Parathyroid adenoma (tissue), 2 donors: ENCODE measurements around the gene CHAC1.

Experiments used
- H2AFZ ChIP-seq: fragments of 300-600 bp; sonication (generic); one replicate; pipeline ENCODE4 v1.7.0; 2017; ENCODE audit warnings: antibody characterized with exemption, mild to moderate bottlenecking
- H3K27ac ChIP-seq: fragments of 300-600 bp; sonication (generic); one replicate; pipeline ENCODE4 v1.7.0; 2017
- H3K27me3 ChIP-seq: fragments of 300-600 bp; sonication (generic); one replicate; pipeline ENCODE4 v1.7.0; 2017; ENCODE audit warnings: low read length; ENCODE audit not compliant: control insufficient read depth, insufficient read depth
- H3K36me3 ChIP-seq: fragments of 300-600 bp; sonication (generic); one replicate; pipeline ENCODE4 v1.7.0; 2017; ENCODE audit warnings: low read length; ENCODE audit not compliant: control insufficient read depth, insufficient read depth
- H3K4me1 ChIP-seq: fragments of 300-600 bp; sonication (generic); one replicate; pipeline ENCODE4 v1.7.0; 2017; ENCODE audit warnings: control low read depth
- H3K4me2 ChIP-seq: fragments of 300-600 bp; sonication (generic); one replicate; pipeline ENCODE4 v1.7.0; 2017; ENCODE audit warnings: low read length
- H3K4me3 ChIP-seq: fragments of 300-600 bp; sonication (generic); one replicate; pipeline ENCODE4 v1.7.0; 2017; ENCODE audit warnings: low read depth, low read length
- H3K79me2 ChIP-seq: fragments of 300-600 bp; sonication (generic); one replicate; pipeline ENCODE4 v1.7.0; 2017; ENCODE audit warnings: control low read depth
- H3K9ac ChIP-seq: fragments of 300-600 bp; sonication (generic); one replicate; pipeline ENCODE4 v1.7.0; 2017; ENCODE audit warnings: mild to moderate bottlenecking
- H3K9me3 ChIP-seq: fragments of 300-600 bp; sonication (generic); one replicate; pipeline ENCODE4 v1.7.0; 2017; ENCODE audit warnings: low read length; ENCODE audit not compliant: control insufficient read depth
- CTCF ChIP-seq: fragments of 300-600 bp; sonication (generic); IDR thresholded peaks from one replicate; pipeline ENCODE4 v1.7.0; 2017; ENCODE audit warnings: antibody characterized with exemption, mild to moderate bottlenecking
- donor health status: primary hyperparathyroidism.

CHAC1 gene

GRCh38 chr15:40988156-40988555 is 34.9 kb downstream of the CHAC1 start:
- H3K36me3 ChIP-seq = no peaks in the 10 kb centered on the region
- H3K9ac ChIP-seq = no peak overlapping the region
- H3K9me3 ChIP-seq = no peaks in the 10 kb centered on the region
- no peak for TF ChIP-seq CTCF
- H3K4me1 ChIP-seq = no peaks in the 10 kb centered on the region
- no peaks in the 10 kb centered on the region for H3K79me2 ChIP-seq
- H2AFZ ChIP-seq = no peak overlapping the region
- no peak overlapping the region for H3K4me2 ChIP-seq
- no peak overlapping the region for H3K27ac ChIP-seq
- no peak overlapping the region for H3K4me3 ChIP-seq
- H3K27me3 ChIP-seq = no peaks in the 10 kb centered on the region

GRCh38 chr15:40990080-40990479 is 36.8 kb downstream of the CHAC1 start:
- no peak overlapping the region for H2AFZ ChIP-seq
- no peaks in the 10 kb centered on the region for H3K36me3 ChIP-seq
- no peaks in the 10 kb centered on the region for H3K9me3 ChIP-seq
- no peaks in the 10 kb centered on the region for H3K79me2 ChIP-seq
- TF ChIP-seq CTCF = no peak
- H3K4me2 ChIP-seq = no peak overlapping the region
- no peaks in the 10 kb centered on the region for H3K4me1 ChIP-seq
- no peak overlapping the region for H3K4me3 ChIP-seq
- no peak overlapping the region for H3K9ac ChIP-seq
- no peaks in the 10 kb centered on the region for H3K27me3 ChIP-seq
- no peak overlapping the region for H3K27ac ChIP-seq

GRCh38 chr15:40990789-40991188 is 37.5 kb downstream of the CHAC1 start:
- H3K79me2 ChIP-seq = no peaks in the 10 kb centered on the region

GRCh38 chr15:40991355-40991754 is 38.1 kb downstream of the CHAC1 start:
- no peak overlapping the region for H3K9ac ChIP-seq
- no peaks in the 10 kb centered on the region for H3K36me3 ChIP-seq
- no peak overlapping the region for H3K27ac ChIP-seq
- no peak overlapping the region for H2AFZ ChIP-seq
- no peak overlapping the region for H3K4me3 ChIP-seq
- H3K4me1 ChIP-seq = no peaks in the 10 kb centered on the region
- TF ChIP-seq CTCF = no peak
- H3K9me3 ChIP-seq = no peaks in the 10 kb centered on the region
- no peaks in the 10 kb centered on the region for H3K79me2 ChIP-seq
- no peak overlapping the region for H3K4me2 ChIP-seq
- H3K27me3 ChIP-seq = no peaks in the 10 kb centered on the region

More at GRCh38 chr15:40990789-40991188, 37.5 kb downstream of the CHAC1 start:
- Histone ChIP-seq H3K4me1 (no peaks in the 10 kb centered on the region), H3K9me3 (no peaks in the 10 kb centered on the region), H3K4me3 (no peak overlapping the region), H3K27ac (no peak overlapping the region), H3K36me3 (no peaks in the 10 kb centered on the region), H3K9ac (no peak overlapping the region), H2AFZ (no peak overlapping the region), H3K4me2 (no peak overlapping the region), H3K27me3 (no peaks in the 10 kb centered on the region)
- no peak for TF ChIP-seq CTCF

- no peak overlapping the region for H3K9ac ChIP-seq
- TF ChIP-seq CTCF = no peak
- H3K9me3 ChIP-seq = no peaks in the 10 kb centered on the region
- H2AFZ ChIP-seq = no peak overlapping the region
- H3K4me1 ChIP-seq = no peaks in the 10 kb centered on the region
- H3K27ac ChIP-seq = no peak overlapping the region
- H3K4me2 ChIP-seq = no peak overlapping the region
- no peaks in the 10 kb centered on the region for H3K27me3 ChIP-seq
- H3K79me2 ChIP-seq = no peaks in the 10 kb centered on the region
- H3K36me3 ChIP-seq = no peaks in the 10 kb centered on the region
- no peak overlapping the region for H3K4me3 ChIP-seq
Observed at GRCh38 chr15:40992241-40992741, 39.0 kb downstream of the CHAC1 start.
